Glutamatergic neuron (in vitro differentiated cells): Measurements from ENCODE around the gene TMEM207. TPM values are rescaled to one million over a fixed set of nuclear protein-coding genes. Genes with fewer than 3 reads are reported as not detected.

ENCODE experiments used
- DNase-seq: peaks from one replicate; pipeline ENCODE4 v3.0.0; 2022
- H3K27ac Mint-ChIP-seq: one replicate; pipeline ENCODE4 v1.8.0; 2020; ENCODE audit warnings: mild to moderate bottlenecking, mixed read lengths, inconsistent platforms; ENCODE audit not compliant: unreplicated experiment
- H3K27me3 Mint-ChIP-seq: one replicate; pipeline ENCODE4 v1.8.0; 2020; ENCODE audit warnings: mild to moderate bottlenecking, moderate library complexity, mixed read lengths, inconsistent platforms; ENCODE audit not compliant: unreplicated experiment
- H3K36me3 Mint-ChIP-seq: one replicate; pipeline ENCODE4 v1.8.0; 2020; ENCODE audit warnings: mild to moderate bottlenecking, mixed read lengths, inconsistent platforms; ENCODE audit not compliant: unreplicated experiment
- H3K4me1 Mint-ChIP-seq: one replicate; pipeline ENCODE4 v1.8.0; 2020; ENCODE audit warnings: mild to moderate bottlenecking, low read depth, mixed read lengths, inconsistent platforms; ENCODE audit not compliant: unreplicated experiment
- H3K4me3 Mint-ChIP-seq: one replicate; pipeline ENCODE4 v1.8.0; 2020; ENCODE audit warnings: mild to moderate bottlenecking, mixed read lengths, inconsistent platforms; ENCODE audit not compliant: unreplicated experiment
- H3K9me3 Mint-ChIP-seq: one replicate; pipeline ENCODE4 v1.8.0; 2020; ENCODE audit warnings: mild to moderate bottlenecking, moderate library complexity, mixed read lengths, inconsistent platforms; ENCODE audit not compliant: unreplicated experiment
- total RNA-seq: library from RNA; stranded (reverse); fragmentation: NEBNext Ultra II Directional; extraction: Animal tissue kit (Norgen Biotek cat#: 25700); gene quantifications from one replicate; pipeline ENCODE4 v1.2.1, GENCODE V29; 2021; ENCODE audit not compliant: unreplicated experiment
- TF ChIP-seq, protein P1 (sequence below): fragments of 200-600 bp; sonication (generic); IDR thresholded peaks from one replicate; pipeline ENCODE4 v1.5.0; 2021; ENCODE audit not compliant: partially characterized antibody, unreplicated experiment

Gene TMEM207
- total RNA-seq, 1 donor from 2014 or later = not detected

DNA sequence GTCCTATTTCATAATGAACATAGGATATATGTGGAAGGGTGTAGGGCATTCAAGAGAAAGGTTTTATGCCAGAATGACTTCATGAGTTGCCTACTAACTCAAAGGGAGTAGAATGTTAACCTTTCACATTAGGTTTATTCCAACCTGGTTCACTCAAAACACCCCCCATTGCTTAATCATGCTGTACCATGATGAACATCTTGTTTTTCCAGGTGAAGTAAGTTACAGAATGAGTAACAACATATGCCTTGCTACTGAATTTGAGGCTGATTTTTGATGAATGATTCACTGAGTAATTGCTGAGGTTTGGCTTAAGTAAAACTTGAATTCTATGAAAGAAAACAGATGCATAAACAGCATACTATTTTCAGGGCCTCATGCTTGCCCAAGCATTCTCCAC lies 67.6 kb downstream of the TMEM207 start:
- no peak for DNase-seq
- Mint-ChIP-seq H3K27ac (no peak overlapping the region), H3K27me3 (no peaks in the 10 kb centered on the region), H3K9me3 (no peaks in the 10 kb centered on the region), H3K4me1 (no peaks in the 10 kb centered on the region), H3K36me3 (no peaks in the 10 kb centered on the region), H3K4me3 (no peak overlapping the region)
- TF ChIP-seq, protein P1, sequence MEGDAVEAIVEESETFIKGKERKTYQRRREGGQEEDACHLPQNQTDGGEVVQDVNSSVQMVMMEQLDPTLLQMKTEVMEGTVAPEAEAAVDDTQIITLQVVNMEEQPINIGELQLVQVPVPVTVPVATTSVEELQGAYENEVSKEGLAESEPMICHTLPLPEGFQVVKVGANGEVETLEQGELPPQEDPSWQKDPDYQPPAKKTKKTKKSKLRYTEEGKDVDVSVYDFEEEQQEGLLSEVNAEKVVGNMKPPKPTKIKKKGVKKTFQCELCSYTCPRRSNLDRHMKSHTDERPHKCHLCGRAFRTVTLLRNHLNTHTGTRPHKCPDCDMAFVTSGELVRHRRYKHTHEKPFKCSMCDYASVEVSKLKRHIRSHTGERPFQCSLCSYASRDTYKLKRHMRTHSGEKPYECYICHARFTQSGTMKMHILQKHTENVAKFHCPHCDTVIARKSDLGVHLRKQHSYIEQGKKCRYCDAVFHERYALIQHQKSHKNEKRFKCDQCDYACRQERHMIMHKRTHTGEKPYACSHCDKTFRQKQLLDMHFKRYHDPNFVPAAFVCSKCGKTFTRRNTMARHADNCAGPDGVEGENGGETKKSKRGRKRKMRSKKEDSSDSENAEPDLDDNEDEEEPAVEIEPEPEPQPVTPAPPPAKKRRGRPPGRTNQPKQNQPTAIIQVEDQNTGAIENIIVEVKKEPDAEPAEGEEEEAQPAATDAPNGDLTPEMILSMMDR = no peak

DNA sequence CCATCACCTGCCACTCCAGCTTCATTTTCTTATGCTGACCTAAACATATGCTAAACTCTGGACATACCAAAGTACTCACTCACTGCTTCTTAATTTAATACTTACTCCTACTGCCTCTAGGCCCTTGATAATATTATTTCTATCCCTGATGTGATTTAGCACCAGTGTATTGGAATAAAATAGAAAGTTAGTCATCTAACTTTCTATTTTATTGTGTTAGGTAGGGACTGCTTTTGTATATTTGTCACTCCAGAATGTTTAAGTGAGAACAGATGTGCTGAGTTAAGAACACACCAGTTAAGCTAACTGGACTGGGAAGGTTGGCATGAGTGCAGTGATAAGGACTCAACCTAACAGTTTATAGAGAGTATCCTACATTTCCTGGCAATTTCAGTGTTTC lies 68.3 kb downstream of the TMEM207 start:
- H3K9me3 Mint-ChIP-seq = no peaks in the 10 kb centered on the region
- no peak for DNase-seq
- TF ChIP-seq, protein P1 = no peak
- H3K4me3 Mint-ChIP-seq = no peak overlapping the region
- no peak overlapping the region for H3K27ac Mint-ChIP-seq
- H3K27me3 Mint-ChIP-seq = no peaks in the 10 kb centered on the region
- no peaks in the 10 kb centered on the region for H3K4me1 Mint-ChIP-seq
- H3K36me3 Mint-ChIP-seq = no peaks in the 10 kb centered on the region

DNA sequence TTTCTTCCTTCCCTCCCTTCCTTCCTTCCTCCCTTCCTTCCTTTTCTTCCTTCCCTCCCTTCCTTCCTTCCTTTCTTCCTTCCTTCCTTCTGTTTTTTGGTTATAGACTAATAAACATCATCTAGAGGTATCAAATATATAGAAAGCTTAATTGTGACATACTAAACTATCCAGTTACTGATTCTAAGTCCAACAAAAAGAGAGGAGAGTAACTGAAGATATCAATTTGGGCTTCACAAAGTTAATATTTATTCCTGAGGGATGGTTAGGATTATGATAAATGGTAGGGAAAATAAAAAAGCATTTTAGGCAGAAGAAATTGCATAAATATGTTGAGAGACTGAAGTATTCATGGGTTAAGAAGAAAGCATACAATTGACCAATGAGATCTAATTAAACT lies 69.5 kb downstream of the TMEM207 start:
- TF ChIP-seq, protein P1 = no peak
- Mint-ChIP-seq H3K4me3 (no peak overlapping the region), H3K27me3 (no peaks in the 10 kb centered on the region), H3K27ac (no peak overlapping the region), H3K9me3 (no peaks in the 10 kb centered on the region), H3K4me1 (no peaks in the 10 kb centered on the region), H3K36me3 (no peaks in the 10 kb centered on the region)
- DNase-seq = no peak

Other genes starting within 250 kb of the TMEM207 start
- gene CLDN1, start 127.5 kb downstream of the TMEM207 start, total RNA-seq = not detected
- gene CLDN16, start 61.7 kb downstream of the TMEM207 start, total RNA-seq = not detected
- 0.37 TPM for gene IL1RAP, start 64.2 kb upstream of the TMEM207 start, total RNA-seq